ENCODE data around the gene HERC4.
"Not testable (repeated sequence)": the region's sequence is repeated elsewhere in the genome, so short reads cannot be mapped to it uniquely, and the experiment has no call there.

GRCh38 chr10:68022324-68022723 is 52.8 kb downstream of the HERC4 start:
- not testable (repeated sequence) for TF ChIP-seq POLR2AphosphoS5, TAF1 (IDR thresholded peaks at IDR 0.05; ENCODE audit: low read depth, low read length)

Measured in GM12891 (cell line).